ENCODE measurements around the gene TAS2R43.
"Not testable (repeated sequence)": the region's sequence is repeated elsewhere in the genome, so short reads cannot be mapped to it uniquely, and the experiment has no call there.

Gene TAS2R43

GRCh38 chr12:11059041-11059440, 33.1 kb downstream of the TAS2R43 start:
- no peak for DNase-seq

GRCh38 chr12:11055306-11055705, 36.8 kb downstream of the TAS2R43 start:
- no peak for DNase-seq

- not testable (repeated sequence) for DNase-seq
Measured at GRCh38 chr12:11049806-11050531, 42.1 kb downstream of the TAS2R43 start.

- not testable (repeated sequence) for DNase-seq
Measured at GRCh38 chr12:11041366-11041765, 50.7 kb downstream of the TAS2R43 start.

Data from activated effector memory CD4-positive, alpha-beta T cell treated with Interleukin-2 at 50 U/mL for 16 hours (primary cell).